Fibroblast of lung (primary cell): ENCODE measurements around the gene TNPO3. TPM values are rescaled to one million over a fixed set of nuclear protein-coding genes. Genes with fewer than 3 reads are reported as not detected.

ENCODE experiments used
- DNase-seq, 2 donors: peaks; one replicate each; pipeline versions ENCODE4 v3.0.0 to v3.0.0-alpha.2; 2010; ENCODE audit warnings: low read depth in 2 of 2
- H2AFZ ChIP-seq: 2 replicates; pipeline ENCODE4 v1.5.1; 2012; ENCODE audit warnings: low read length, control low read depth, inconsistent platforms
- H3K27ac ChIP-seq: 2 replicates; pipeline ENCODE4 v1.5.1; 2011; ENCODE audit warnings: low read length, control low read depth; ENCODE audit not compliant: insufficient read depth
- H3K27me3 ChIP-seq: 2 replicates; pipeline ENCODE4 v1.5.1; 2011; ENCODE audit warnings: mild to moderate bottlenecking, low read length; ENCODE audit not compliant: control insufficient read depth, insufficient read depth
- H3K36me3 ChIP-seq: 2 replicates; pipeline ENCODE4 v1.5.1; 2011; ENCODE audit warnings: low read length; ENCODE audit not compliant: control insufficient read depth, insufficient read depth
- H3K4me1 ChIP-seq: 2 replicates; pipeline ENCODE4 v1.5.1; 2011; ENCODE audit warnings: low read length; ENCODE audit not compliant: control insufficient read depth, insufficient read depth; ENCODE audit errors: extremely low read depth
- H3K4me2 ChIP-seq: 2 replicates; pipeline ENCODE4 v1.5.1; 2011; ENCODE audit warnings: low read length, control low read depth; ENCODE audit not compliant: insufficient read depth; ENCODE audit errors: extremely low read depth
- H3K4me3 ChIP-seq, 4 experiments: fragments of 200-600 bp in 1 of 4; sonication (generic) in 1 of 4; replicated peaks in 1 of 4; 2 replicates each; pipeline ENCODE4 v1.5.1; 2011 to 2016; ENCODE audit warnings: low read length in 4 of 4, low read depth in 3 of 4, mild to moderate bottlenecking in 3 of 4, control low read depth in 2 of 4, inconsistent platforms in 1 of 4, mixed read lengths in 1 of 4; ENCODE audit not compliant: insufficient read depth in 1 of 4; ENCODE audit errors: control extremely low read depth in 1 of 4
- H3K79me2 ChIP-seq: 2 replicates; pipeline ENCODE4 v1.5.1; 2012; ENCODE audit warnings: mild to moderate bottlenecking, low read length, inconsistent platforms; ENCODE audit not compliant: control insufficient read depth, insufficient read depth
- H3K9ac ChIP-seq: 2 replicates; pipeline ENCODE4 v1.5.1; 2011; ENCODE audit warnings: mild to moderate bottlenecking, low read length, control low read depth; ENCODE audit not compliant: insufficient read depth
- H3K9me3 ChIP-seq: 2 replicates; pipeline ENCODE4 v1.5.1; 2012; ENCODE audit warnings: low read depth, low read length; ENCODE audit not compliant: control insufficient read depth, insufficient read depth
- H4K20me1 ChIP-seq: 2 replicates; pipeline ENCODE4 v1.5.1; 2011; ENCODE audit warnings: low read length; ENCODE audit not compliant: control insufficient read depth, insufficient read depth; ENCODE audit errors: extremely low read depth
- EZH2 ChIP-seq: IDR thresholded peaks from 2 replicates; pipeline ENCODE4 v1.5.1; 2012; ENCODE audit warnings: low read length, control low read depth, mild to moderate bottlenecking; ENCODE audit errors: missing control alignments
- polyA plus RNA-seq, 2 donors: library from polyadenylated mRNA; depleted of rRNA in 1 of 2; stranded (reverse) in 1 of 2; unstranded in 1 of 2; fragments of >200 nt; gene quantifications; 2 replicates each; pipeline ENCODE4 v1.2.1, GENCODE V29; 2011 to 2012; ENCODE audit warnings: missing spikeins in 1 of 2
- total RNA-seq: library from RNA; depleted of rRNA; stranded (reverse); fragments of >200 nt; gene quantifications from 2 replicates; pipeline ENCODE4 v1.2.1, GENCODE V29; 2014
- TF ChIP-seq, protein P1 (sequence below), 2 donors: IDR thresholded peaks in 1 of 2; conservative IDR thresholded peaks in 1 of 2; 1 replicate in 1 of 2; 2 replicates in 1 of 2; pipeline ENCODE4 v1.5.1; 2011 to 2012; ENCODE audit warnings: low read length in 2 of 2, control low read depth in 1 of 2, inconsistent platforms in 1 of 2, low read depth in 1 of 2, mild to moderate bottlenecking in 1 of 2

TNPO3 gene
- total and polyA plus RNA-seq, 2 donors (not counting 1 experiment from before 2014, with no cell fraction given), result 39.1 to 73.5 TPM

DNA sequence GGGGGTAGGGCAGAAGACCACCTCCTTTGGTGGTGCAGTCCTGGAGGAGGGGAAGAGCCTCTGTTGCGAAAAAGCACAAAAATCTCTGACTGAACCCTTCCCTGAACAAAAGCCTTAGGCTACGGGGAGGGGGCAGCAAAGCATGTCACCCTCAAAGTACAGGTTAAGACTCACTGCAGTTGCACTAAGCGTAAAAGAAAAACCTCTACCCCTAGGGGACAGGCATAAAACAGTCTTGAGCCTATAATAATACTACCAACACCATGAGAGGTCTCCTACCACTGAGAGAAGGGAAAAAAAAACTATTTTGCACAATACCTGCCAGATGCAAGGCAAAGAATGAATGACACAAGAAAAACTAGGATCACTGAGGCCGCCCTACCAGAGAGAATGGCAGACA is 17.3 kb downstream of the TNPO3 start:
- no peaks in the 10 kb centered on the region for H4K20me1 ChIP-seq
- DNase-seq, result no peak
- H3K27ac ChIP-seq, result no peak overlapping the region
- peaks cover 53% of the 10 kb centered on the region for H3K79me2 ChIP-seq
- H3K27me3 ChIP-seq, result no peaks in the 10 kb centered on the region
- no peak overlapping the region for H2AFZ ChIP-seq
- H3K9ac ChIP-seq, result no peak overlapping the region
- no peak overlapping the region for H3K4me2 ChIP-seq
- TF ChIP-seq, protein P1, sequence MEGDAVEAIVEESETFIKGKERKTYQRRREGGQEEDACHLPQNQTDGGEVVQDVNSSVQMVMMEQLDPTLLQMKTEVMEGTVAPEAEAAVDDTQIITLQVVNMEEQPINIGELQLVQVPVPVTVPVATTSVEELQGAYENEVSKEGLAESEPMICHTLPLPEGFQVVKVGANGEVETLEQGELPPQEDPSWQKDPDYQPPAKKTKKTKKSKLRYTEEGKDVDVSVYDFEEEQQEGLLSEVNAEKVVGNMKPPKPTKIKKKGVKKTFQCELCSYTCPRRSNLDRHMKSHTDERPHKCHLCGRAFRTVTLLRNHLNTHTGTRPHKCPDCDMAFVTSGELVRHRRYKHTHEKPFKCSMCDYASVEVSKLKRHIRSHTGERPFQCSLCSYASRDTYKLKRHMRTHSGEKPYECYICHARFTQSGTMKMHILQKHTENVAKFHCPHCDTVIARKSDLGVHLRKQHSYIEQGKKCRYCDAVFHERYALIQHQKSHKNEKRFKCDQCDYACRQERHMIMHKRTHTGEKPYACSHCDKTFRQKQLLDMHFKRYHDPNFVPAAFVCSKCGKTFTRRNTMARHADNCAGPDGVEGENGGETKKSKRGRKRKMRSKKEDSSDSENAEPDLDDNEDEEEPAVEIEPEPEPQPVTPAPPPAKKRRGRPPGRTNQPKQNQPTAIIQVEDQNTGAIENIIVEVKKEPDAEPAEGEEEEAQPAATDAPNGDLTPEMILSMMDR (conservative IDR thresholded peaks at IDR 0.05 in 1 of 2, IDR thresholded peaks at IDR 0.05 in 1 of 2; ENCODE audit: low read depth in 1 of 2, low read length in 2 of 2), result no peak
- no peak for TF ChIP-seq EZH2
- H3K4me3 ChIP-seq, result no peak overlapping the region
- no peaks in the 10 kb centered on the region for H3K4me1 ChIP-seq
- H3K9me3 ChIP-seq, result no peaks in the 10 kb centered on the region
- no peaks in the 10 kb centered on the region for H3K36me3 ChIP-seq

DNA sequence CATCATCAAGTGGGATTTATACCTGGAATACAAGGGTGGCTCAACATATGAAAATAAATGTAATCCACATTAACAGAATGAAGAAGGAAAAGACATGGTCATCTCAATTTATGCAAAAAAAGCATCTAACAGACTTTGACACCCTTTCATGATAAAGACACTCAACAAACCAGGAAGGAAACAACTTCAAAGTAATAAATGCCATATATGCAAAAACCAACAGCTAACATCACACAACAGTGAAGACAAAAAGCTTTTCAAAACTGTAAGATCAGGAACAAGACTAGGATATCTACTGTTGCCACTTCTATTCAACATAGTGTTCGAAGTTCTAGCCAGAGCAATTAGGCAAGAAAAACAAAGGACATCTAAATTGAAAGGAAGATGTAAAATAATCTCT is 22.9 kb downstream of the TNPO3 start:
- Histone ChIP-seq H3K9ac (no peak overlapping the region), H3K4me3 (no peak overlapping the region), H3K36me3 (no peaks in the 10 kb centered on the region), H3K9me3 (no peaks in the 10 kb centered on the region), H2AFZ (no peak overlapping the region), H4K20me1 (no peaks in the 10 kb centered on the region), H3K4me2 (no peak overlapping the region), H3K4me1 (no peaks in the 10 kb centered on the region), H3K79me2 (peaks cover 42% of the 10 kb centered on the region), H3K27ac (no peak overlapping the region), H3K27me3 (no peaks in the 10 kb centered on the region)
- TF ChIP-seq, protein P1 (conservative IDR thresholded peaks at IDR 0.05 in 1 of 2, IDR thresholded peaks at IDR 0.05 in 1 of 2; ENCODE audit: low read depth in 1 of 2, low read length in 2 of 2), result no peak
- no peak for TF ChIP-seq EZH2
- DNase-seq, result no peak

DNA sequence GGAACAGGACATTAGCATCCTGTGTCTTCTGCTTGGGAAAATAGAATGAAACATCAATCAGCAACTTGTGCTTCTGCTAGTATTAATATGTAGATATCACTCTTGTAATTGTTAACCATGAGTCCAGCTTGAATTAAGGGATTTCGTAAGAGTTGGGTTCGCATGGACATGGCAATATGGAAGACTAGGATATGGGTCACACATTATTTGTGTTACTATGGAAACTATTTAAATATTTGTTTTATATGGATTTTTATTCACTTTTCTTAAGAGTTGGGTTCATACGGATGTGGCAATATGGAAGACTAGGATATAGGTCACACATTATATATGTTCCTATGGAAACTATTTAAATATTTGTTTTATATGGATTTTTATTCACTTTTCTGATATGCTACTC is 24.5 kb downstream of the TNPO3 start:
- no peak for TF ChIP-seq EZH2
- TF ChIP-seq, protein P1 (conservative IDR thresholded peaks at IDR 0.05 in 1 of 2, IDR thresholded peaks at IDR 0.05 in 1 of 2; ENCODE audit: low read depth in 1 of 2, low read length in 2 of 2), result no peak
- peaks cover 42% of the 10 kb centered on the region for H3K79me2 ChIP-seq
- no peak overlapping the region for H3K4me2 ChIP-seq
- no peak overlapping the region for H3K27ac ChIP-seq
- DNase-seq, result peak in 1 of 2 donors; percentile 42
- H3K27me3 ChIP-seq, result no peaks in the 10 kb centered on the region
- no peaks in the 10 kb centered on the region for H3K36me3 ChIP-seq
- no peaks in the 10 kb centered on the region for H3K9me3 ChIP-seq
- H2AFZ ChIP-seq, result no peak overlapping the region
- no peaks in the 10 kb centered on the region for H4K20me1 ChIP-seq
- no peak overlapping the region for H3K4me3 ChIP-seq
- no peak overlapping the region for H3K9ac ChIP-seq
- H3K4me1 ChIP-seq, result no peaks in the 10 kb centered on the region
